Measurements from ENCODE around the gene AMPD2.

The AMPD2 gene

GRCh38 chr1:109619576-109620400, at the start of gene AMPD2, which contains the start of gene GNAT2:
AMPD2 (plus strand) TSS chr1:109619837; CDS start chr1:109621176, 1,339 bp downstream.
GNAT2 (minus strand) TSS chr1:109619616; CDS start chr1:109612870, 6,746 bp downstream.
- peak; percentile 92 for DNase-seq (ENCODE audit: low spot score)

GRCh38 chr1:109570414-109570813, 49.2 kb upstream of the AMPD2 start:
- peak; percentile 12 for DNase-seq (ENCODE audit: low spot score)

GRCh38 chr1:109573785-109574184, 45.9 kb upstream of the AMPD2 start:
- no peak for DNase-seq (ENCODE audit: low spot score)

- DNase-seq (ENCODE audit: low spot score) = peak; percentile 17
Measured at GRCh38 chr1:109578947-109579443, 40.6 kb upstream of the AMPD2 start.

GRCh38 chr1:109579491-109579890, 40.1 kb upstream of the AMPD2 start:
- peak; percentile 18 for DNase-seq (ENCODE audit: low spot score)

GRCh38 chr1:109582021-109582420, 37.6 kb upstream of the AMPD2 start:
- DNase-seq (ENCODE audit: low spot score) = no peak

- DNase-seq (ENCODE audit: low spot score) = no peak
Measured at GRCh38 chr1:109584766-109585165, 34.9 kb upstream of the AMPD2 start.

- no peak for DNase-seq (ENCODE audit: low spot score)
Measured at GRCh38 chr1:109586055-109586454, 33.6 kb upstream of the AMPD2 start.

GRCh38 chr1:109589177-109589576, 30.5 kb upstream of the AMPD2 start:
- DNase-seq (ENCODE audit: low spot score) = no peak

- DNase-seq (ENCODE audit: low spot score) = no peak
Measured at GRCh38 chr1:109589679-109590078, 30.0 kb upstream of the AMPD2 start.

- DNase-seq (ENCODE audit: low spot score) = no peak
Measured at GRCh38 chr1:109592916-109593315, 26.7 kb upstream of the AMPD2 start.

- DNase-seq (ENCODE audit: low spot score) = no peak
Measured at GRCh38 chr1:109595531-109595930, 24.1 kb upstream of the AMPD2 start.

- no peak for DNase-seq (ENCODE audit: low spot score)
Measured at GRCh38 chr1:109598156-109598555, 21.5 kb upstream of the AMPD2 start.

- no peak for DNase-seq (ENCODE audit: low spot score)
Measured at GRCh38 chr1:109598655-109599054, 21.0 kb upstream of the AMPD2 start.

- no peak for DNase-seq (ENCODE audit: low spot score)
Measured at GRCh38 chr1:109603229-109603628, 16.4 kb upstream of the AMPD2 start.

- no peak for DNase-seq (ENCODE audit: low spot score)
Measured at GRCh38 chr1:109605381-109605780, 14.3 kb upstream of the AMPD2 start.

- no peak for DNase-seq (ENCODE audit: low spot score)
Measured at GRCh38 chr1:109609881-109610280, 9.8 kb upstream of the AMPD2 start.

- DNase-seq (ENCODE audit: low spot score) = no peak
Measured at GRCh38 chr1:109610609-109611307, 8.9 kb upstream of the AMPD2 start.

GRCh38 chr1:109611308-109611990, 8.2 kb upstream of the AMPD2 start:
- DNase-seq (ENCODE audit: low spot score) = no peak

- no peak for DNase-seq (ENCODE audit: low spot score)
Measured at GRCh38 chr1:109613361-109614147, 6.1 kb upstream of the AMPD2 start.

GRCh38 chr1:109615879-109616278, 3.8 kb upstream of the AMPD2 start:
- DNase-seq (ENCODE audit: low spot score) = no peak

- no peak for DNase-seq (ENCODE audit: low spot score)
Measured at GRCh38 chr1:109616391-109616790, 3.2 kb upstream of the AMPD2 start.

All from AG20443 (cell line).